Islet precursor cell (in vitro differentiated cells): ENCODE data around the gene ATG16L2.
"Not testable (repeated sequence)": the region's sequence is repeated elsewhere in the genome, so short reads cannot be mapped to it uniquely, and the experiment has no call there.

ENCODE experiments used
- DNase-seq: peaks from one replicate; pipeline ENCODE4 v3.0.0-alpha.2; 2018

Gene ATG16L2

GRCh38 chr11:72850832-72851231 is 36.6 kb downstream of the ATG16L2 start:
- DNase-seq: no peak

DNA sequence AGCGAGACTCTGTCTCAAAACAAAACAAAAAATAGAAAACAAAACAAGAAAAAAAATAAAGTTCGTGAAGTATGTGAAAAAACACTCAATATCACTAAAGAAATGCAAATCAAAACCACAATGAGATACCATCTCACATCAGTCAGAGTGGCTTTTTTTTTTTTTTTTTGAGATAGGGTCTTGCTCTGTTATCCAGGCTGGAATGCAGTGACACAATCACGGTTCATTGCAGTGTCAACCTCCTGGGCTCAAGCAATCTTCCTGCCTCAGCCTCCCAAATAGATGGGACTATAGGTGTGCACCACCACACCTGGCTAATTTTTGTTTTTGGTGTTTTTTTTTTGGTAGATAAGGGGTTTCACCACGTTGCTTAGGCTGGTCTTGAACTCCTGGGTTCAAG is 37.5 kb downstream of the ATG16L2 start:
- DNase-seq: no peak

GRCh38 chr11:72856065-72856464 is 41.9 kb downstream of the ATG16L2 start:
- no peak for DNase-seq

DNA sequence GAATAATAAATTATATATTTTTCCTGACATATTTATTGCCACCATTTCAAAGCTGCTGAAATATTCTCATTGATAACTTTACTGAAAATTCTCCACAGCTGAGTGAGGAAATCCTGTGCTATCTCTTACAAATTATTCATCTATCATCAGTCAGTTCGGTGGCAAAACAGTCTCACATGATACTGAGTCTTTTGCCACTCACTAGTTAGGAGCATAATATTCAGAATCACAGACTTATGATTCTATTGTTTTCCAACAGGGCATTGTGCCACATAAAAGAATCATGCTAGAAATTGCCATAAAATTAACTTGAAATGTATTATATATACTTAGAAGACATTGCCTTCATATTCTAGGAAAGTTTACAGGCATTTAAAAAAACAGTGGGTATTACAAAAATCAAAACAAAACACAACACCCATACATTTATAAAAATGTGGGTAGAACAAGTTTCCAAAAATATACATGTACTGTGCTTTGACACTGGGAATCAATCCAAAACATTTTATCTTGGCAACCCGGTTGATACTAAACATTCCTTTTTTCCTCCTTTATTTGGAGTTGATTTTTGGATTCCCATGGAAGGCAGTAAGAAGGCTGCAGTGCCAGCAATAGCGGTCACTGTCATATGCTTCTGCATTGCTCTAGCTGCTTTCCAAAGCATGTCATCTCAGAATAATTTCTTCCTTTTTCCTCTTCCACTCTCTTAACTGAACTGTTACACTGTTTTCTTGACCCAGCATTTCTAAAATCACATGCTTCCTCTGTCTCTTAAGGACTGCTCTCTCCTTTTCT is 42.5 kb downstream of the ATG16L2 start:
- no peak for DNase-seq

DNA sequence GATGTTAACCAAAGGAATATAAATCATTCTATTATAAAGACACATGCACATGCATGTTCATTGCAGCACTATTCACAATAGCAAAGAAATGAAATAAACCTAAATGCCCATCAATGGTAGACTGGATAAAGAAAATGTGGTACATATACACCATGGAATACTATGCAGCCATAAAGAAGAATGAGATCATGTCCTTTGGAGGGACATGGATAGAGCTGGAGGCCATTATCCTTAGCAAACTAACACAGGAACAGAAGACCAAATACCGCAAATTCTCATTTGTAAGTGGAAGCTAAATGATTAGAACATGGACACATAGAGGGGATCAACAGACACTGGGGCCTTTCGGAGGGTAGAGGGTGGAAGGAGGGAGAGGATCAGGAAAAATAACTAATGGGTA is 44.1 kb downstream of the ATG16L2 start:
- DNase-seq: not testable (repeated sequence)

- DNase-seq: no peak
Measured at GRCh38 chr11:72859126-72859525, 44.9 kb downstream of the ATG16L2 start.

GRCh38 chr11:72860010-72860409 is 45.8 kb downstream of the ATG16L2 start:
- DNase-seq: no peak

GRCh38 chr11:72860592-72860991 is 46.4 kb downstream of the ATG16L2 start:
- no peak for DNase-seq

DNA sequence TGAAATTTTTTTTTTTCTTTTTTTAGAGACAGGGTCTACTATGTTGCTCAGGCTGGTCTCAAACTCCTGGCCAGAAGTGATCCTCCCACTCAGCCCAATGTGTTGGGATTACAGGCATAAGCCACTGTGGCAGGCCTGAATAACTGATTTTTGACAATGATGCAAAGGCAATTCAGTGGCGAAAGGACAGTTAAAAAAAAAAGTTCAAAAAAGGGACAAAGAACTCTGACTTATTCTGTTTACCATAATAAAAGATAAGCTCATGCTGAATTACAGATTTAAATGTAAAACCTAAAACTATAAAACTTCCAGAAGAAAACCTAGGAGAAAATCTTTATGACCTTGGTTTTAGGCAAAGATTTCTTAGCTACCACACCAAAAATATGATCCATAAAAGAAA is 48.9 kb downstream of the ATG16L2 start:
- DNase-seq: no peak

DNA sequence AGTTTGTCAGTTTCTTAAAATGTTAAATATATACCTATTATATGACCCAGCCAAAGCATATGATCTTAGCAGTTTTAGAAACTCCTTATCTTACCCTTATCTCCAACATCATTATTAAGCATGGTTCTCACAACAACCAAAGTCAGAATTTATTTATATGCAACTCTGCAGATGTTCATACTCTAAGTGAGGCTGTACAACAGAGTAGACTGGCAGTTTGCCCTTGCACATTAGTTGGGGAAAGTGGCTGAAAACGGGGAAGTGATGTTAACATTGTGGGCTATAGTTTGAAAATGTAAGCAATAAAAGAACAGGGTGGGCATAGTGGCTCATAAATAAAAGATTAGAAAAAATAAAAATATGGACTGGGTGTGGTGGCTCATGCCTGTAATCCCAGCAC is 49.7 kb downstream of the ATG16L2 start:
- no peak for DNase-seq

- no peak for DNase-seq
Measured at GRCh38 chr11:72864702-72865655, 50.8 kb downstream of the ATG16L2 start.

- no peak for DNase-seq
Measured at GRCh38 chr11:72867970-72868369, 53.8 kb downstream of the ATG16L2 start.

GRCh38 chr11:72869831-72870230 is 55.6 kb downstream of the ATG16L2 start:
- DNase-seq: no peak

DNA sequence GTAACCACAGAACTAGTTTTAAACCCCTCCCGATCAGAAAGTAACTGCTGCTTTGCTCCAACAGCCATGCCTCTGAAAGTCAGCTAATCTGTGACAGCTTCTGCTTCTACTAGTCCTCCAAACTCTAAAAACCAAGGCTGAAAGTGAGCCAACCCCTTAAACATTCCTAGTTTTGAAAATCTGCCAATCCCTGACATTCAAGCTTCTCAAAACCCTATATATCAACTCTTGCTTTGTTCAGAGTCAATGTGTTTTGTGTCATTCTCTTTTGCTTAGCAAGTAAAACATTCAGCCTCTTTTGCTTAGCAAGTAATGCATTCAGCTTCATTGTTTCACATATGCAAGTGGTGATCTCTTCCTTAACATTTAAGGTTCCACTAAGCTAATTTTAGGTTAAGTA is 56.9 kb downstream of the ATG16L2 start:
- DNase-seq: no peak

GRCh38 chr11:72872012-72872411 is 57.8 kb downstream of the ATG16L2 start:
- DNase-seq: no peak

DNA sequence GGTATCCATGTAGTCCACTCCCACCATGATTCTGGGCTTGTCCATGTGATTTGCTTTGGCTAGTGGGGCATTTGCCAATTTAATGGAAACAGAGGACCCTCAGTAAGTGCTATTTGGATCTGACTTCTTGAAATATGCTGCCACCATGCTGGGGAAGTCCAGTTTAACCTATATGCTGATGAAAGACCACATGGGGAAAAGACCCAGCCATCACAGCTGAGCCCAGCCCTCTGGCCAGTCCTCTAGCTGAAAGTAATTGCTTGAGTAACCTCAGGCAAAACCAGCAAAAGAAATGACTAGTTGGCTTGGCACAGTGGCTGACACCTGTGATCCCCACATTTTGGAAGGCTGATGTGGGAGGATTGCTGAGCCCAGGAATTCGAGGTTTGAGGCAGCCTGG is 61.5 kb downstream of the ATG16L2 start:
- no peak for DNase-seq

DNA sequence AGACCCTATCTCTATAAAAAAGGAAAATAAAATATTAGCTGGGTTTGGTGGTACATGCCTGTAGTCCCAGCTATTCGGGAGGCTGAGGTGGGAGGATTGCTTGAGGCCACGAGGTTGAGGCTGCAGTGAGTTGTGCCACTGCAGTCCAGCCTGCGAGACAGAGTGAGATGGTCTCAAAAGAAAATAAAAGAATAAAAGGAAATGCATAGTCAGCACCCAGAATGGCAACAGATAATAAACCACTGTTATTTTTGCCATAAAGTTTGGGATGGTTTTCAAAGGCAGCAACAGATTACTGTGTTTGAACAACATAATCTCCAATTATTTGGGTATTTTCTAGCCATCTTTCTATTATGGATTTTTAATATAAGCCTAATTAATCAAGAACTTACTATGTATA is 61.9 kb downstream of the ATG16L2 start:
- no peak for DNase-seq
